ENCODE measurements around the gene HSFX4.
"Not testable (repeated sequence)": the region's sequence is repeated elsewhere in the genome, so short reads cannot be mapped to it uniquely, and the experiment has no call there.

HSFX4 gene

GRCh38 chrX:149938427-149938880, 9.1 kb downstream of the HSFX4 start, which contains the start of gene EOLA2:
Gene EOLA2, minus strand, starts transcription at chrX:149938491. Its CDS starts 4,617 bp downstream, at chrX:149933874.
- DNase-seq, result peak; percentile 97

DNA sequence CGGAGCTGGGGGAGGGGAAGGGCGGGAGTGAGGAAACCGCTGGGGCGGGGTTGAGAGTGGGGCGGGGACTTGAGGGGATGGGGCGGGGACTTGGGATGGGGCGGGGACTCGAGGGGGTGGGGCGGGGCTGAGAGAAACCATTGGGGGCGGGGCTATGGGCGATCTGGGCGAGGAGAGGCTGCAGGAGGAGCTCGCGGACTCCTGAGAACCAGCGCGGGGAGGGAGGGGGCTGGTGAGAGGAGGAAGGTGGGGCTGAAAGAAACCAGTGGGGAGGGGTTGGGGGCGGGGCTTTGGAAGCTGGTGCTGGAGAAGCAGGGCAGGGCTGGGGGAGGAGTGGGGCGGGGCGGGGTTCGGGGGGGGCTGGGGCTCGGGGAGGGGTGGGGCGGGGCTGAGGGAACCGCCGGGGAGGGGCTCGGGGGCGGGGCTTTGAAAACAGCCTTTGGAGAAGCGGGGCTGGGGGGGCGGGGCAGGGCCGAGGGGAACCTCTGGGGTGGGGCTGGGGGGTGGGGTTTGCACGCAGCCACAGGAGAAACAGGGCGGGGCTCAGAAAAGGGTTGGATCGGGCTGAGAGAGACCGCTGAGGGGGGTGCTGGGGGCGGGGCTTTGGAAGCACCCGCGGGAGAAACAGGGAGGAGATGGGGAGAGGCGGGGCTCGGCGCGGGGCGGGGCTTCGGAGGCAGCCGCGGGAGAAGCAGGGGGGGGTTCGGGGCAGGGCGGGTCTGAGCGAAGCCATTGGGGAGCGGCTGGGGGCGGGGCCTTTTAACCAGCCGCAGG, 9.7 kb downstream of the HSFX4 start:
- DNase-seq, result peak; percentile 91

GRCh38 chrX:149939655-149939904, 10.2 kb downstream of the HSFX4 start:
- DNase-seq, result no peak

DNA sequence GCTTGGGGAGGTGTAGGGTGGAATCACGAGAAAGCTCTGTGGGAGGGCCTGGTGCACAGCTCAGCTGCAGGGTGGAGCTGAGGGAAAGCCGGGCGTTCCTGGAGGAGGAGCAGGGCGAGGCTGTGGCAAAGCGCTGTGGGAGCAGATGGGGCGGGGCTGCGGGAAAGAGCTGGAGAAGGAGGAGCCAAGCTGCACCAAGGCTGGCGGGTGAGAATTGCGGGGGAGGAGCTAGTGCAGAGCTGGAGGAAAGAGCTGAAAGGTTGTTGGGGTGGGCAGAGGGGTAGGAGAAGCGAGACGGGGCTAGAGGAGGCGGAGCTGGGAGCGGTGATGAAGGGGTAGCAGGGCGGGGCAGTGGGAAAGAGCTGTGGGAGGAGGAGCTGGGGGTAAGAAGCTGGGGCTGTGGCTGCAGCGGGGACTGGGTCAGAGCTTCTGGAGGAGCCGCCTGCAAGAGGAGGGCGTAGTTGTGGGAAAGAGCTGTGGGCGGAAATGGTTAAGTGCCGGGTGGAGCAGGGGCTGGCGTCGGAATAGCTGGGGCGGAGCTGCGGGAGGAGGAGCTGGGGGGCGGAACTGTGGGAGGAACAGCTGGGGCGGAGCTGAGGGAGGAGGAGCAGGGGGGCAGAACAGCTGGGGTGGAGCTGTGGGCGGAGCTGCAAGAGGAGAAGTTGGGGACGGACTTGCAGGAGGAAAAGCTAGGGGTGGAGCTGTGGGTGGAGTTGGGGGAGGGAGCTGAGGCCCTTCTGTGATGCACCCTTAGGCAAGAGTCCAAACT, 10.7 kb downstream of the HSFX4 start:
- peak; percentile 97 for DNase-seq

GRCh38 chrX:149940674-149941024, 11.3 kb downstream of the HSFX4 start:
- not testable (repeated sequence) for DNase-seq

DNA sequence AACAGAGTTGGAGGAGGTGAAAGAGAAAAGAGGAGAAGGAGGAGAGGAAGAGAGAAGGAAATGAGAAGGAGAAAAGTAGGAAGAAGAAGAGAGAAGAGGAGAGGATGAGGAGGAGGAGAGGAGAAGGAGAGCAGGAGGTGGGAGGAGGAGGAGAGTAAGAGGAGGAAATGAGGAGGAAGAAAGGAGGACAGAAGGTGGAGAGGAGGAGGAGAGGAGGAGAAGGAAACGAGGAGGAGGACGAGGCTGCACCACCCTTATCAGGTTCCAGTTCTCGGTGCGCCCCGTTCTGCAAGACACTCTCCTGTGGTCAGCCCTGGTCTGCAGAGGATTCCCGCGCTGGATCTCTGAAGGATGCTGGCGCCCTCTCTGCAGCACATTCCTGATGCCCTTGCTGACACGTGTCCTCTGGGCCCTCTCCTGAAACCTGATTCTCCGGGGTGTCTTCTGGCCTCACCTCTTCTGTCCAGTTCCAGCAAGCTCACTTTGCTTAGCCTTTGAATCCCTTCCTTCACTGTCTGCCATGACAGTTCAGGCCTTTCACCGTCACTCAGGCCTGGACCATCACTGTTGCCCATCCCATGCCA, 15.8 kb downstream of the HSFX4 start:
- DNase-seq, result not testable (repeated sequence)

GRCh38 chrX:149945820-149946219, 16.4 kb downstream of the HSFX4 start:
- DNase-seq, result not testable (repeated sequence)

GRCh38 chrX:149946932-149947331, 17.6 kb downstream of the HSFX4 start:
- DNase-seq, result not testable (repeated sequence)

DNA sequence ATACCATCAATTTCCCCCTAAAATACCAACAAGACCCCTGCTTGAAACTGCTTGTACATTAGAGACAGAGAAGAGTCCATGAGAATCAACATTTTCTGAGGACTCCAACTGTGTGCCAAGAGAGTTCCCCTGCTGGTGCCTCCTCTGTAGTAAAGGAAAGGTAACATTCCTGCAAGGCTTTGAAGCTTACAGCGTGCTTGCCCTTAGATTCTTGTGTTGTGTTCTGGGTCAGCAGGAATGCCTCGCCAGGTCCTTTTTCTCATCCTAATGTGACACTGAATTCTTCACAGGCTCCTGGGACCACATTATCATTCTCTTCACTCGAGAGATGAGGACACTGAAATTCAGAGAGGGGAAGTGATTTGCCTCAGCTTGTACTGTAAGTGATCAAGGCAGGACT, 18.6 kb downstream of the HSFX4 start:
- no peak for DNase-seq

- no peak for DNase-seq
Measured at GRCh38 chrX:149949743-149950436, 20.5 kb downstream of the HSFX4 start.

GRCh38 chrX:149950681-149951080, 21.3 kb downstream of the HSFX4 start:
- peak; percentile 57 for DNase-seq

DNA sequence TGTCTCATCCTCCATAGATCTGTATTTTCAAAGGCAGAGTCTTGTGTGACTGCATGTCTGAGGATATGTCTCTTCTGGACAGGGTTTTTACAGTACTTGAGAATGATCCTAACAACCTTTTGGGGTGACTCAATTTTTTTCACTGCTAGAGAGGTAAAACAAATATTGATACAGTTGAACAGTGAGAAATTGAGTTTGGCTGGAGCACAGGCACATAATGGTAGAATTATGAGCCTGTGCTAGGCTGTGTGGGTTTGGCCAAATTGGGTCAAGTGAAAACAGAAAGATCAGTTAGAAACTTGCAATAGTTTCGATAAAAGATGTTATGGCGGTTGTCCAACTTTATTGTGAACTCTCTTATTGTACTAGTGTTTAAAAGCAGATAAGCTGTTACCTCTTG, 32.2 kb downstream of the HSFX4 start:
- no peak for DNase-seq

DNA sequence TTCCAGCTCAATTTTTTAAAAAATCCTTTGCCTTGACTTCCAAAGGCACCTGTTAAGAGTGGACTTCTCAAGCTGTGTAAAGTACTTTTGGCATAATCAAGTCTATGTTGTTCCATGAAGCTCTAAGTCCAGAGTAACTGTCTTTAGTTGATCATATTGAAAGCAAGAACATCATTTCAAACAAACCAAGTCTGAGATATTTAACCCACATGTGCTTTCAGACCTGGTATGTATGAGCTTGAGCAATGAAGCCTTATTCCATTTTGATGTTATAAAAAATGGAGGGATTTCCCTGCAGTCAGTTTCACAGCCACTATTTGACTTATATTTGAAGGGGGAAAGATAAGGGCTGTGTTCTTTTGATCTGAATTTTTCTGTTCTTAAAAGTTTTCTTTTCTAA, 32.6 kb downstream of the HSFX4 start:
- DNase-seq, result no peak

GRCh38 chrX:149962859-149963757, 33.7 kb downstream of the HSFX4 start:
- DNase-seq, result peak; percentile 72

DNA sequence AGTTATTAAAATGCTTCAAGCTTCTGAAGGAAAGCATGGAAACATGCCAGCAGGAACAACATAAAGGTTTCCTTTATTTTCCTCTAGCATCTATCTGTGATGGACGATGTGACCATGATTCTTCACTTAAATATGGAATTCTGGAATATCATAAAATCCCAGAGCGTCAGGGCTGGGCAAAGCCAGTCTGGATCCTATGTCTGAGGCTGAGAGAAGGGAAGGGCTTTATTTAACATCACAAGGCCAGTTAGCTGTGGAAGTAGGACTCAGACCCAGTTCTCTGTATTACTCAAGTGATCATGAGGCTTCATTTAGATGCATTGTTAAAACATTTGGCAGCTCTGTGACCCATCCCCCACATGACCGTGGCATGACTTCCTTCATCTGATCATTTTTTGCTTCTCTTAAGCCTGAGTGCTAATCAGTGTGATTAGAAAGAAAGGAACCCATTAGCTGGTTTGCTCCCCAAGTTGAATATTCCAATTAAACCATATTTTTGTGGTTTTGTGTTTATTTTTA, 49.8 kb downstream of the HSFX4 start:
- DNase-seq, result no peak

All from EL (cell line).